HepG2 (cell line): Measurements from ENCODE around the gene MSMP. TPM values are rescaled to one million over a fixed set of nuclear protein-coding genes. Genes with fewer than 3 reads are reported as not detected.

Experiments
- ATAC-seq: fragments of 200-7000 bp; cut with Tn5 transposase; 3 replicates; pipeline ENCODE4 v1.9.1; 2020; ENCODE audit warnings: mild to moderate bottlenecking, moderate library complexity
- BruUV-seq: library from RNA; stranded (reverse); fragments of 400-500 nt; replicated peaks from 2 replicates; lab custom pipeline; 2021; lab: Mats Ljungman, UMichigan
- CTCF ChIA-PET: fragments of 300-600 bp; formaldehyde crosslinking; extraction: SDS; loops from one replicate; lab custom pipeline; 2021; ENCODE audit warnings: low total read pairs, inconsistent platforms, low intra/inter-chr PET ratio; lab: Yijun Ruan, JAX
- POLR2A ChIA-PET: fragments of 350-600 bp; sonication (Branson Sonifier 250); formaldehyde crosslinking; loops from one replicate; lab custom pipeline; 2020; ENCODE audit warnings: antibody characterized with exemption, inconsistent platforms; lab: Yijun Ruan, JAX
- DNase-seq: peaks from one replicate; pipeline ENCODE4 v3.0.0-alpha.2; 2015; ENCODE audit warnings: low spot score
- FAIRE-seq: peaks from 3 replicates; lab custom pipeline; 2011; peaks lifted over from hg19 to GRCh38; lab: Jason Lieb, UNC
- H2AFZ ChIP-seq: one replicate; pipeline ENCODE4 v1.6.1; 2011; ENCODE audit warnings: low read length, inconsistent platforms
- H3K27ac ChIP-seq: fragments of 300-600 bp; 3 replicates; pipeline ENCODE4 v1.8.0; 2011; ENCODE audit warnings: mixed run types, mild to moderate bottlenecking, mixed read lengths, low read length, inconsistent platforms; ENCODE audit not compliant: insufficient read depth; ENCODE audit errors: extremely low read length
- H3K27me3 ChIP-seq, 2 experiments: fragments of 200-600 bp in 1 of 2; 2 replicates in 1 of 2; 3 replicates in 1 of 2; pipeline versions ENCODE4 v1.6.0 to v1.8.0; 2011; ENCODE audit warnings: low read length in 2 of 2, mild to moderate bottlenecking in 2 of 2, moderate library complexity in 2 of 2, inconsistent platforms in 1 of 2; ENCODE audit not compliant: insufficient read depth in 2 of 2, control insufficient read depth in 1 of 2
- H3K36me3 ChIP-seq, 2 experiments: fragments of 200-600 bp in 1 of 2; replicated peaks in 1 of 2; 2 replicates in 1 of 2; 3 replicates in 1 of 2; pipeline versions ENCODE4 v1.5.1 to v1.8.0; 2011; ENCODE audit warnings: low read length in 2 of 2, inconsistent platforms in 1 of 2; ENCODE audit not compliant: insufficient read depth in 2 of 2, control insufficient read depth in 1 of 2
- H3K4me1 ChIP-seq: 2 replicates; pipeline ENCODE4 v1.5.1; 2012; ENCODE audit warnings: low read length, inconsistent platforms; ENCODE audit not compliant: insufficient read depth
- H3K4me2 ChIP-seq: 2 replicates; pipeline ENCODE4 v1.6.0; 2011; ENCODE audit warnings: low read depth, low read length, inconsistent platforms
- H3K4me3 ChIP-seq, 3 experiments: fragments of 200-600 bp in 1 of 3; sonication (generic), shearing (Covaris generic) in 1 of 3; replicated peaks in 1 of 3; 2 replicates each; pipeline ENCODE4 v1.5.1; 2011 to 2016; ENCODE audit warnings: low read length in 3 of 3, inconsistent platforms in 2 of 3, low read depth in 2 of 3, mild to moderate bottlenecking in 2 of 3, control low read depth in 1 of 3, mixed read lengths in 1 of 3; ENCODE audit not compliant: insufficient read depth in 1 of 3
- H3K79me2 ChIP-seq: one replicate; pipeline ENCODE4 v1.6.1; 2011; ENCODE audit warnings: low read length, inconsistent platforms; ENCODE audit not compliant: insufficient read depth
- H3K9ac ChIP-seq: 2 replicates; pipeline ENCODE4 v1.6.0; 2011; ENCODE audit warnings: mild to moderate bottlenecking, low read depth, low read length, inconsistent platforms; ENCODE audit not compliant: insufficient read depth
- H3K9me3 ChIP-seq: 2 replicates; pipeline ENCODE4 v1.5.1; 2012; ENCODE audit warnings: mild to moderate bottlenecking, low read length
- H4K20me1 ChIP-seq: 2 replicates; pipeline ENCODE4 v1.6.0; 2011; ENCODE audit warnings: inconsistent platforms, mild to moderate bottlenecking, low read length, moderate library complexity; ENCODE audit not compliant: insufficient read depth
- FOXK2 ChIP-seq: fragments of 450-650 bp; IDR thresholded peaks from 2 replicates; pipeline ENCODE4 v1.6.1; 2016
- FUBP1 ChIP-seq: sonication (generic); formaldehyde crosslinking; IDR thresholded peaks from 2 replicates; pipeline ENCODE4 v1.5.1; 2020; ENCODE audit warnings: missing genetic modification reagents, mild to moderate bottlenecking, borderline replicate concordance
- GABPA ChIP-seq, 2 experiments: IDR thresholded peaks; 2 replicates each; pipeline ENCODE4 v1.6.1; 2011 to 2016; ENCODE audit warnings: low read depth in 2 of 2, low read length in 1 of 2, missing biosample characterization in 1 of 2, missing genetic modification characterization in 1 of 2
- HIVEP1 ChIP-seq: sonication (generic); formaldehyde crosslinking; IDR thresholded peaks from 2 replicates; pipeline ENCODE4 v1.4.0; 2020; ENCODE audit warnings: mild to moderate bottlenecking, missing genetic modification reagents
- MEIS1 ChIP-seq: sonication (generic); formaldehyde crosslinking; IDR thresholded peaks from 2 replicates; pipeline ENCODE4 v1.9.0; 2021; ENCODE audit warnings: mild to moderate bottlenecking, missing genetic modification reagents, moderate library complexity, borderline replicate concordance
- NR1H2 ChIP-seq: sonication (generic); formaldehyde crosslinking; IDR thresholded peaks from 2 replicates; pipeline ENCODE4 v1.8.1; 2022; ENCODE audit warnings: low read depth, missing genetic modification reagents, borderline replicate concordance
- NR2F2 ChIP-seq: IDR thresholded peaks from 2 replicates; pipeline ENCODE4 v1.6.1; 2012; ENCODE audit warnings: low read depth, inconsistent platforms, borderline replicate concordance
- RBM39 ChIP-seq: fragments of 200-400 bp; formaldehyde crosslinking; IDR thresholded peaks from one replicate; pipeline ENCODE4 v1.6.1; 2018; ENCODE audit warnings: antibody characterized with exemption, mild to moderate bottlenecking, low read depth, low read length; ENCODE audit not compliant: poor library complexity, severe bottlenecking
- SALL2 ChIP-seq: sonication (generic); formaldehyde crosslinking; IDR thresholded peaks from 2 replicates; pipeline ENCODE4 v1.8.1; 2023; ENCODE audit warnings: mild to moderate bottlenecking, missing genetic modification reagents, inconsistent platforms
- SIN3B ChIP-seq: fragments of 150-350 bp; IDR thresholded peaks from 2 replicates; pipeline ENCODE4 v1.6.1; 2014; ENCODE audit warnings: low read length
- SOX13 ChIP-seq, 3 experiments: fragments of 450-650 bp in 1 of 3; sonication (generic) in 1 of 3; formaldehyde crosslinking in 1 of 3; IDR thresholded peaks in 2 of 3; conservative IDR thresholded peaks in 1 of 3; 2 replicates each; pipeline versions ENCODE4 v1.5.0 to v1.6.1; 2016 to 2020; ENCODE audit warnings: antibody characterized with exemption in 1 of 3, mild to moderate bottlenecking in 1 of 3, missing compliant biosample characterization in 1 of 3, missing genetic modification reagents in 1 of 3, moderate library complexity in 1 of 3
- TBX2 ChIP-seq: sonication (generic); formaldehyde crosslinking; IDR thresholded peaks from 2 replicates; pipeline ENCODE4 v1.5.0; 2020; ENCODE audit warnings: missing genetic modification reagents, mild to moderate bottlenecking, borderline replicate concordance
- ZNF12 ChIP-seq: sonication (generic); formaldehyde crosslinking; IDR thresholded peaks from 2 replicates; pipeline ENCODE4 v1.5.0; 2020; ENCODE audit warnings: missing genetic modification reagents
- ZNF253 ChIP-seq: sonication (generic); formaldehyde crosslinking; IDR thresholded peaks from 2 replicates; pipeline ENCODE4 v1.8.0; 2022; ENCODE audit warnings: mild to moderate bottlenecking, missing genetic modification reagents, borderline replicate concordance
- ZNF282 ChIP-seq: fragments of 450-650 bp; IDR thresholded peaks from 2 replicates; pipeline ENCODE4 v1.6.1; 2018; ENCODE audit not compliant: partially characterized antibody
- WGBS: methylation state at CpG from one replicate; pipeline ENCODE4 v1.1.6; 2017; ENCODE audit warnings: low lambda C conversion rate; 5-methylcytosine and 5-hydroxymethylcytosine counted together
- in situ Hi-C: cut with HindIII; loops from 2 replicates; pipeline ENCODE4 v1.10.0; 2017; ENCODE audit warnings: low pct_unique_long_range_greater_than_20kb; ENCODE audit not compliant: extremely low pct_ligation_motif_present
- intact Hi-C: fragments of 100-400 bp; cut with micrococcal nuclease; formaldehyde crosslinking; loops from one replicate; pipeline ENCODE4 v1.10.0; 2022; ENCODE audit not compliant: unreplicated experiment
- polyA plus RNA-seq, 8 experiments: library from polyadenylated mRNA; depleted of rRNA in 3 of 8; stranded (reverse) in 7 of 8; unstranded in 1 of 8; fragments of >200 nt; fragmentation: Illumina TruSeq in 4 of 8; extraction: Trizol in 4 of 8; gene quantifications; 2 replicates each; pipeline versions ENCODE4 v1.2.1 to v1.2.3, GENCODE V29; 2011 to 2016; ENCODE audit warnings: low read depth in 4 of 8, missing spikeins in 1 of 8, mixed read lengths in 1 of 8; ENCODE audit not compliant: insufficient read depth in 1 of 8
- total RNA-seq, 5 experiments: library from RNA; depleted of rRNA; stranded (reverse); fragments of >200 nt; fragmentation: Illumina TruSeq; extraction: Trizol; gene quantifications; 2 replicates each; pipeline ENCODE4 v1.2.3, GENCODE V29; 2016; ENCODE audit warnings: low read depth in 1 of 5

Gene MSMP
- total and polyA plus RNA-seq, 2 of the 13 experiments (the other 11 are each of a cell fraction or from before 2014, with no cell fraction given): 0.24 to 0.46 TPM

DNA sequence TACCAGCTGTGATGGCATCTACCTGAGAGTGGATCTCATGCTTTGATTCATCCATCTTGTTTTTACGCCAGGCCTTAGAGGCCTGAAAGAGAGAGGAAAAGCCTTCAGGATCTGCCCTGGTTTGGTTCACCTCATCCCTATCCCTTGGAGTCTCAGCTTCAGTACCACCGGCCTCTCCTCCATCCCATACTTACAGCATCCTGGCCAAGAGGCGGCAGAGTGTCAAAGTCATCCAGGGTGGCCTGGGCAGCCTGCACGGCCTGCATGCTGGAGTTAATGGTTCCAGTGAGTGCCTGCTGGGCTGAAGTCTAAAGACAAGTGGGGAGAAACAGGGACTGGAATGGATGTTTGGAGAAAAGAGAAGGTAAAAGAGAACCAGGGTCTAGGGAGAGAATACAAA is 34.5 kb downstream of the MSMP start:
- intact Hi-C loops (no loop called here), in situ Hi-C loops (no loop called here)
- no peaks in the 10 kb centered on the region for H3K79me2 ChIP-seq
- H2AFZ ChIP-seq: no peak overlapping the region
- ATAC-seq (no peak), DNase-seq (no peak), FAIRE-seq (no peak)
- ChIA-PET CTCF (no interaction called here), POLR2A (no interaction called here)
- peaks cover 66 to 95% of the 10 kb centered on the region in 2 experiments for H3K36me3 ChIP-seq
- TF ChIP-seq ZNF282 (no peak), TBX2 (CRISPR knock-in tag) (no peak), ZNF253 (CRISPR knock-in tag) (no peak), NR2F2 (no peak), ZNF12 (no peak), HIVEP1 (CRISPR knock-in tag) (no peak), FOXK2 (no peak), NR1H2 (CRISPR knock-in tag) (no peak), GABPA (IDR thresholded peaks at IDR 0.05; ENCODE audit: low read depth, low read length) (no peak), GABPA (CRISPR knock-in tag; IDR thresholded peaks at IDR 0.05; ENCODE audit: low read depth) (no peak), SALL2 (no peak), SOX13 (IDR thresholded peaks at IDR 0.05) (no peak), SOX13 (CRISPR knock-in tag; conservative IDR thresholded peaks at IDR 0.05 in 1 of 2, IDR thresholded peaks at IDR 0.05 in 1 of 2) (no peak), FUBP1 (CRISPR knock-in tag) (no peak), MEIS1 (CRISPR knock-in tag) (no peak), RBM39 (no peak), SIN3B (no peak)
- H3K4me2 ChIP-seq: no peak overlapping the region
- no peak overlapping the region for H3K9ac ChIP-seq
- WGBS: 98% methylated on average over 4 of the region's 4 CpGs
- no peaks in the 10 kb centered on the region for H3K27me3 ChIP-seq
- TSS peak; percentile 20 for BruUV-seq
- no peaks in the 10 kb centered on the region for H3K4me1 ChIP-seq
- H3K9me3 ChIP-seq: no peaks in the 10 kb centered on the region
- no peak overlapping the region for H3K4me3 ChIP-seq
- no peak overlapping the region for H3K27ac ChIP-seq
- H4K20me1 ChIP-seq: no peaks in the 10 kb centered on the region
